PC-9 (cell line): ENCODE data around the gene OAS2.

Source experiments
- CTCF ChIP-seq: fragments of 200-600 bp; sonication (generic); conservative IDR thresholded peaks from 2 replicates; pipeline ENCODE4 v1.6.1; 2017; ENCODE audit warnings: mixed run types, antibody characterized with exemption, mild to moderate bottlenecking, moderate library complexity
- EZH2 ChIP-seq: fragments of 200-600 bp; sonication (generic); IDR thresholded peaks from 2 replicates; pipeline ENCODE4 v1.8.0; 2017; ENCODE audit warnings: antibody characterized with exemption, low read depth

- no peak for TF ChIP-seq EZH2
- TF ChIP-seq CTCF = no peak
Observed at GRCh38 chr12:112961536-112961935, 16.8 kb upstream of the OAS2 start.
